Tibial nerve (tissue), 4 donors: Measurements from ENCODE around the gene SP1.

Source experiments
- CTCF ChIP-seq, 5 experiments: fragments of 200-600 bp in 3 of 5; fragments of 450-650 bp in 2 of 5; sonication (generic) in 3 of 5; IDR thresholded peaks; one replicate each; pipeline ENCODE4 v1.5.1; 2016 to 2019; ENCODE audit warnings: antibody characterized with exemption in 5 of 5, mild to moderate bottlenecking in 3 of 5, moderate library complexity in 2 of 5
- EP300 ChIP-seq, 2 donors: sonication (generic); formaldehyde crosslinking; IDR thresholded peaks; one replicate each; pipeline ENCODE4 v1.6.1; 2017; ENCODE audit warnings: antibody characterized with exemption in 2 of 2, mild to moderate bottlenecking in 1 of 2

GRCh38 chr12:53461591-53461990, 81.6 kb downstream of the SP1 start:
- TF ChIP-seq CTCF (IDR thresholded peaks at IDR 0.05) (no peak), EP300 (IDR thresholded peaks at IDR 0.05) (no peak)
